K562 (cell line): ENCODE measurements around the gene SELENOT. TPM values are rescaled to one million over a fixed set of nuclear protein-coding genes. Genes with fewer than 3 reads are reported as not detected.

ENCODE experiments used
- ATAC-seq: fragments of 200-7000 bp; cut with Tn5 transposase; 3 replicates; pipeline ENCODE4 v1.9.1; 2020; ENCODE audit warnings: moderate library complexity
- BruUV-seq: library from RNA; stranded (reverse); fragments of 400-500 nt; replicated peaks from 2 replicates; lab custom pipeline; 2021; lab: Mats Ljungman, UMichigan
- CTCF ChIA-PET: fragments of 300-600 bp; formaldehyde crosslinking; extraction: SDS; loops from one replicate; lab custom pipeline; 2021; ENCODE audit warnings: low intra/inter-chr PET ratio; lab: Yijun Ruan, JAX
- POLR2A ChIA-PET: fragments of 300-600, 350-650 bp; sonication (Branson Sonifier 250); formaldehyde crosslinking; extraction: SDS; loops from one replicate; lab custom pipeline; 2021; ENCODE audit warnings: antibody characterized with exemption, inconsistent platforms; lab: Yijun Ruan, JAX
- DNase-seq, 4 experiments: peaks; one replicate each; pipeline versions ENCODE4 v3.0.0 to v3.0.0-alpha.2; 2011 to 2018; ENCODE audit warnings: low spot score in 3 of 4, mixed read lengths in 3 of 4; ENCODE audit errors: extremely low read depth in 1 of 4
- FAIRE-seq: peaks from 2 replicates; lab custom pipeline; 2011; peaks lifted over from hg19 to GRCh38; lab: Jason Lieb, UNC
- H2AFZ ChIP-seq: 2 replicates; pipeline ENCODE4 v1.6.0; 2011; ENCODE audit warnings: low read depth, low read length, control low read depth, inconsistent platforms
- H3K27ac ChIP-seq: fragments of 200-600 bp; 3 replicates; pipeline ENCODE4 v1.8.0; 2011; ENCODE audit warnings: low read depth, mild to moderate bottlenecking, control low read depth, inconsistent platforms, low read length, moderate library complexity, mixed read lengths; ENCODE audit errors: extremely low read depth
- H3K27me3 ChIP-seq, 2 experiments: fragments of 300-600 bp in 1 of 2; 2 replicates in 1 of 2; 3 replicates in 1 of 2; pipeline versions ENCODE4 v1.6.0 to v1.8.0; 2011; ENCODE audit warnings: inconsistent platforms in 2 of 2, low read length in 2 of 2, mild to moderate bottlenecking in 1 of 2, mixed read lengths in 1 of 2, moderate library complexity in 1 of 2; ENCODE audit not compliant: control insufficient read depth in 2 of 2, insufficient read depth in 2 of 2
- H3K36me3 ChIP-seq: fragments of 300-600 bp; 3 replicates; pipeline ENCODE4 v1.8.0; 2011; ENCODE audit warnings: mild to moderate bottlenecking, low read length, inconsistent platforms; ENCODE audit not compliant: control insufficient read depth, insufficient read depth
- H3K4me1 ChIP-seq, 2 experiments: fragments of 200-600 bp in 1 of 2; replicated peaks in 1 of 2; 2 replicates in 1 of 2; 3 replicates in 1 of 2; pipeline versions ENCODE4 v1.5.1 to v1.8.0; 2011; ENCODE audit warnings: inconsistent platforms in 2 of 2, low read length in 2 of 2, mild to moderate bottlenecking in 1 of 2, mixed read lengths in 1 of 2, moderate library complexity in 1 of 2; ENCODE audit not compliant: control insufficient read depth in 2 of 2, insufficient read depth in 2 of 2
- H3K4me2 ChIP-seq: 2 replicates; pipeline ENCODE4 v1.6.1; 2011; ENCODE audit warnings: low read length, control low read depth, inconsistent platforms, mixed read lengths; ENCODE audit not compliant: insufficient read depth
- H3K4me3 ChIP-seq: fragments of 200-600 bp; sonication (generic), shearing (Covaris generic); 2 replicates; pipeline ENCODE4 v1.5.1; 2016; ENCODE audit warnings: control low read depth, inconsistent platforms
- H3K79me2 ChIP-seq: fragments of 200-600 bp; 3 replicates; pipeline ENCODE4 v1.8.0; 2011; ENCODE audit warnings: low read length, inconsistent platforms; ENCODE audit not compliant: control insufficient read depth, insufficient read depth
- H3K9ac ChIP-seq, 2 experiments: 2 replicates each; pipeline versions ENCODE4 v1.6.0 to v1.6.1; 2011; ENCODE audit warnings: low read depth in 2 of 2, low read length in 2 of 2, control low read depth in 1 of 2, inconsistent platforms in 1 of 2, mild to moderate bottlenecking in 1 of 2, mixed read lengths in 1 of 2; ENCODE audit not compliant: insufficient read depth in 1 of 2
- H3K9me1 ChIP-seq: one replicate; pipeline ENCODE4 v1.6.0; 2011; ENCODE audit warnings: inconsistent platforms, mild to moderate bottlenecking, low read length, moderate library complexity; ENCODE audit not compliant: control insufficient read depth, insufficient read depth
- H3K9me3 ChIP-seq: replicated peaks from 2 replicates; pipeline ENCODE4 v1.5.1; 2011; ENCODE audit warnings: low read depth, low read length, inconsistent platforms; ENCODE audit not compliant: control insufficient read depth, insufficient read depth
- H4K20me1 ChIP-seq: replicated peaks from 2 replicates; pipeline ENCODE4 v1.6.1; 2011; ENCODE audit warnings: low read length, inconsistent platforms, mixed read lengths; ENCODE audit not compliant: control insufficient read depth, insufficient read depth
- CTCF ChIP-seq, 3 experiments: IDR thresholded peaks in 2 of 3; conservative IDR thresholded peaks in 1 of 3; 2 replicates each; pipeline ENCODE4 v1.5.1; 2011 to 2012; ENCODE audit warnings: low read length in 3 of 3, mild to moderate bottlenecking in 3 of 3, control low read depth in 2 of 3, improper control_type of control experiment in 1 of 3, inconsistent platforms in 1 of 3, low read depth in 1 of 3, mixed read lengths in 1 of 3, moderate library complexity in 1 of 3; ENCODE audit not compliant: insufficient read depth in 2 of 3
- ETV1 ChIP-seq: fragments of 450-650 bp; conservative IDR thresholded peaks from 2 replicates; pipeline ENCODE4 v1.6.1; 2016; ENCODE audit warnings: missing genetic modification characterization, control low read depth, low read depth, missing compliant biosample characterization
- GATA2 ChIP-seq: sonication (generic); formaldehyde crosslinking; IDR thresholded peaks from 2 replicates; pipeline ENCODE4 v1.4.0; 2020; ENCODE audit warnings: mild to moderate bottlenecking, missing genetic modification reagents
- HLTF ChIP-seq: fragments of 450-650 bp; IDR thresholded peaks from 2 replicates; pipeline ENCODE4 v1.6.1; 2016
- HMG20B ChIP-seq: fragments of 250-450 bp; sonication (Bioruptor Pico); IDR thresholded peaks from 2 replicates; pipeline ENCODE4 v1.5.0; 2021; ENCODE audit warnings: mild to moderate bottlenecking
- JUN ChIP-seq, 2 experiments: sonication (generic) in 1 of 2; formaldehyde crosslinking in 1 of 2; IDR thresholded peaks; 2 replicates each; pipeline versions ENCODE4 v1.6.1 to v1.8.0; 2012 to 2022; ENCODE audit warnings: borderline replicate concordance in 2 of 2, mild to moderate bottlenecking in 2 of 2, improper control_type of control experiment in 1 of 2, low read depth in 1 of 2, low read length in 1 of 2, missing genetic modification reagents in 1 of 2
- MLX ChIP-seq, 2 experiments: fragments of 450-650 bp in 1 of 2; sonication (generic) in 1 of 2; formaldehyde crosslinking; conservative IDR thresholded peaks; 2 replicates each; pipeline versions ENCODE4 v1.4.0 to v1.8.1; 2020 to 2022; ENCODE audit warnings: mild to moderate bottlenecking in 1 of 2, missing genetic modification reagents in 1 of 2
- NCOA4 ChIP-seq: fragments of 450-650 bp; IDR thresholded peaks from 2 replicates; pipeline ENCODE4 v1.6.1; 2018; ENCODE audit warnings: mild to moderate bottlenecking; ENCODE audit not compliant: partially characterized antibody
- NEUROD1 ChIP-seq: fragments of 150-350 bp; IDR thresholded peaks from 2 replicates; pipeline ENCODE4 v1.6.1; 2014; ENCODE audit warnings: borderline replicate concordance, low read length, low read depth; ENCODE audit not compliant: partially characterized antibody
- RBM34 ChIP-seq: fragments of 200-400 bp; formaldehyde crosslinking; IDR thresholded peaks from 2 replicates; pipeline ENCODE4 v1.6.1; 2018; ENCODE audit warnings: low read length, borderline replicate concordance; ENCODE audit not compliant: insufficient read depth
- RFX5 ChIP-seq: IDR thresholded peaks from 2 replicates; pipeline ENCODE4 v1.6.1; 2011; ENCODE audit warnings: low read depth, mild to moderate bottlenecking, improper control_type of control experiment, low read length
- SETDB1 ChIP-seq: IDR thresholded peaks from one replicate; pipeline ENCODE4 v1.6.1; 2012; ENCODE audit warnings: low read length, control low read depth, inconsistent platforms
- TRIM28 ChIP-seq: fragments of 450-650 bp; IDR thresholded peaks from 2 replicates; pipeline ENCODE4 v1.6.1; 2017
- ZNF146 ChIP-seq: IDR thresholded peaks from one replicate; pipeline ENCODE4 v1.6.1; 2018; ENCODE audit warnings: missing compliant biosample characterization; ENCODE audit not compliant: unreplicated experiment
- ZNF717 ChIP-seq: fragments of 250-450 bp; sonication (Bioruptor Pico); IDR thresholded peaks from 2 replicates; pipeline ENCODE4 v1.5.0; 2021
- ZNF75A ChIP-seq: fragments of 450-650 bp; formaldehyde crosslinking; IDR thresholded peaks from 2 replicates; pipeline ENCODE4 v1.4.0; 2020; ENCODE audit warnings: mild to moderate bottlenecking
- WGBS: fragments of 100-300 bp; shearing (Covaris generic); methylation state at CpG from one replicate; pipeline ENCODE4 v1.1.6; 2016; ENCODE audit warnings: low coverage, mixed read lengths; ENCODE audit not compliant: insufficient coverage; ENCODE audit errors: missing lambda C conversion rate; 5-methylcytosine and 5-hydroxymethylcytosine counted together
- in situ Hi-C: fragments of 300-500 bp; cut with MboI; formaldehyde crosslinking; loops from 4 replicates; pipeline ENCODE4 v1.15.0; 2018; ENCODE audit warnings: inconsistent platforms, mixed read lengths
- intact Hi-C: fragments of 100-400 bp; cut with micrococcal nuclease; formaldehyde crosslinking; loops from 2 replicates; pipeline ENCODE4 v1.14.2; 2022
- polyA plus RNA-seq, 8 experiments: library from polyadenylated mRNA; depleted of rRNA in 4 of 8; stranded (reverse) in 5 of 8; unstranded in 3 of 8; fragments of >200 nt; fragmentation: Nextera tagmentation in 2 of 8; fragmentation: Illumina TruSeq in 1 of 8; extraction: Ambion mirVana in 2 of 8; extraction: Trizol in 1 of 8; gene quantifications; 2 replicates each; pipeline versions ENCODE4 v1.2.1 to v1.2.3, GENCODE V29; 2011 to 2014; ENCODE audit warnings: inconsistent platforms in 1 of 8, missing spikeins in 1 of 8
- total RNA-seq, 7 experiments: library from RNA; depleted of rRNA in 6 of 7; stranded (reverse); fragments of >200 nt in 6 of 7; fragmentation: Illumina TruSeq in 2 of 7; extraction: Trizol in 2 of 7; gene quantifications; 2 replicates each; pipeline versions ENCODE4 v1.2.1 to v1.2.3, GENCODE V29; 2011 to 2021; ENCODE audit warnings: low replicate concordance in 1 of 7

SELENOT gene
- total and polyA plus RNA-seq, 9 of the 15 experiments (the other 6 are each of a cell fraction or from before 2014, with no cell fraction given) = 33.0 to 411 (median 91.9) TPM

- no peaks in the 10 kb centered on the region for H3K9me3 ChIP-seq
- ATAC-seq (no peak), DNase-seq (no peak), FAIRE-seq (no peak)
- intact Hi-C loops (no loop called here), in situ Hi-C loops (no loop called here)
- H2AFZ ChIP-seq = no peak overlapping the region
- no peaks in the 10 kb centered on the region for H3K79me2 ChIP-seq
- H3K4me3 ChIP-seq = no peak overlapping the region
- no peaks in the 10 kb centered on the region for H4K20me1 ChIP-seq
- BruUV-seq = no TSS peak
- 45% methylated on average over 8 of the region's 8 CpGs for WGBS
- no peak overlapping the region for H3K9ac ChIP-seq
- POLR2A ChIA-PET = no interaction called here
- H3K9me1 ChIP-seq = no peaks in the 10 kb centered on the region
- TF ChIP-seq SETDB1 (no peak), ETV1 (tag) (no peak), RBM34 (no peak), NEUROD1 (no peak), MLX (CRISPR knock-in tag; conservative IDR thresholded peaks at IDR 0.05) (no peak), GATA2 (CRISPR knock-in tag) (no peak), HLTF (no peak), JUN (IDR thresholded peaks at IDR 0.05; ENCODE audit: borderline replicate concordance, low read depth, low read length) (no peak), JUN (CRISPR knock-in tag; IDR thresholded peaks at IDR 0.05; ENCODE audit: borderline replicate concordance) (no peak), ZNF146 (no peak), NCOA4 (no peak), ZNF717 (CRISPR knock-in tag) (no peak), RFX5 (no peak), ZNF75A (no peak), HMG20B (CRISPR knock-in tag) (no peak), TRIM28 (no peak), CTCF (IDR thresholded peaks at IDR 0.05 in 2 of 3, conservative IDR thresholded peaks at IDR 0.05 in 1 of 3; ENCODE audit: insufficient read depth in 2 of 3, low read depth in 1 of 3, low read length in 3 of 3) (no peak)
- no peak overlapping the region for H3K27ac ChIP-seq
- peaks cover 0 to 8% of the 10 kb centered on the region in 2 experiments; a peak in 4 of 5 replicates for H3K4me1 ChIP-seq
- CTCF ChIA-PET = no interaction called here
- peaks cover 3 to 9% of the 10 kb centered on the region in 2 experiments; a peak in 3 of 5 replicates for H3K27me3 ChIP-seq
- H3K36me3 ChIP-seq = no peaks in the 10 kb centered on the region
- no peak overlapping the region for H3K4me2 ChIP-seq
Measured at GRCh38 chr3:150663461-150663860, 60.3 kb downstream of the SELENOT start.
